ENCODE measurements around the gene CDHR3.
"Not testable (repeated sequence)": the region's sequence is repeated elsewhere in the genome, so short reads cannot be mapped to it uniquely, and the experiment has no call there.

The CDHR3 gene

DNA sequence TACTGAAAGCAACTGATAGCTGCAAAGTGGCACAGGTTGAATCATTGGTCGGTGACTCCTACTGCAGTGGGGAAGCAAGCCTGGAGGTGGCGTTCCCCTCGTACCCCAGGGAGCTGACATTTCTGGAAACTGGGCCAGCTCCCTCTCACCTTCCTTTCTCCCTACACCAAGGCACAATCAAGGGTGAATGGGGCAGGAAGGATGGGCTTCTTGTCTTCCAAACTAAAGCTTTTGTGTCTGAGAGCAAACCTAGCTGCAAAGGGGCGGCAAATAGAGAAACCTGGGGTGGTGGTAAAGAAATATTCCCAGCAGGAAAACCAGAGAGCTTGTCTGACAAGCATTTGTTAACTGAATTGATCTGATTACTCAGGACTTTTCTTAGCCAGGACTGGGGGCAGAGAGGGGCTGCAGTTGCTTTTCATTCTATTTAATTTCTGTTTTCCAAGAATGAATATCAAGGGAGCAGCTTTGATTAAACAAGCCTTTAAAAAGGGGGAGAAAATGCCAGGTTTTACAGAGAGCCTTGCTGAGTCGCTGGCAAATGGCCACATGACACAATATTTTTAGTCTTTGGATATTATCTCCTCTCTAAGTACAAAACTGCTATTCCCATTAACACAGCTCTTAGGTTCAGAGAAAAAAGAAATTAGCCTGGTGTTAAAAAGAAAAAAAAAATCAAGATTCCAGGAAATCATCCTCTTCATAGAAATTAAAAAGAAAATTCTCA is 27.8 kb downstream of the CDHR3 start:
- in situ Hi-C loops (cut with HindIII; ENCODE audit: low sequenced_read_pairs) = no loop called here

DNA sequence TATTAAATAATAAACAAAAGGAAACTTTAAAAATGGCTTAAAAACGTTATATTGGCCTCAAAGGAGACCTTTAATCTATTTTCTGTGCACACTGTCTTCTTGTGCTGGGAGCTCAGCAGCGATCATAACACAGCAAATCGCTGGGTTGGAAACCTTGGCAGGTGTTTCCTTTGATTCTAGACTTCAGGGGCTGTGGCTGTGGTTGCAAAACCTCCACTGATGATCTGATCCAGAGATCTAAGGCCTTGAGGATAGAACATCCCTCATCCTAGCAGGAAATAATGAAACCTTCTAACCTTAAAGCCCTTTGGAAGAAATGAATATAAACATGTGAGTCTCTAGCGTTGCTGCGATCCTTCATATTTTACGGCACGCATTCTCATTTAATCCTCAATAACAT is 29.8 kb downstream of the CDHR3 start:
- in situ Hi-C loops (cut with HindIII; ENCODE audit: low sequenced_read_pairs) = no loop called here

DNA sequence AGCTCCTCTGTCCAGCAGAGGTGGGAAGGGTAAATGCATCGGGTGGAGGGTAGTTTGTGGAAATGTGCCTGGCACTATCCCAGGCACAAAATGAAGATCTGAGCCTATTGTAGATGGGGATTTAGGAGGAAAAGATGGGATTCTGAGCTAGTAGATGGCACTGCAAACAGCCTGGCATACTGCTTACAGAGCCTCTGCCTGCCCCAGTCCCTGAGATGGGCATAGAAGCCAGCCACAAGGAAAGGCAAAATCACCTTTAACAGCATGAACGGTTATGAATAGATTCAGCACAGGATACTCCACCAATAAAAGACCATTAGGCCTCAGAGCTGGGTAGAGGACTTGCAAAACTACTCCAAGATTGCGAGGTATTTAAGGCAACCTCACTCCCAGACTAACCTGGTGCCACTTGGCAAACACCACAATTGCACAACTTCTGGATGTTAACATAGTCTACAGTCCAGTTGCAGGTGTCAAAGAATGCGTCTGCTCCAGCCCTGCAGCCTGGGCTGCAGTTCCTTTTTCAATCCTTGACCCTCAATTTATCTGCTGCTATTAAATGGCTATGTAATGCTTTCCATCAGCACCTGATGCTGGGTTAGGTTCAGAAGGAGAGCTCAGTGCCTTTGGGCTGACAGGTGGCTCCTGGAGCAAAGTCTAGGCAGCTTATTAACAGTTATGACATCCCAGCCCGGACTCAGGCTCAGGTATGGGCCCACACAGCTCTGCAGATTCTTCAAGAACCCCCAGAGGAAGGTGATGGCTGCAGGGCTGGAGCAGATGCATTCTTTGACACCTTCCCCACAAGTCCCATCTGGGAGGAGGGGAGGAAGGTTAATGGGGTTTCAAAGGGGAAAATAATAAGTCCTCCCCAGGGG is 34.0 kb downstream of the CDHR3 start:
- in situ Hi-C loops (cut with HindIII; ENCODE audit: low sequenced_read_pairs) = no loop called here

DNA sequence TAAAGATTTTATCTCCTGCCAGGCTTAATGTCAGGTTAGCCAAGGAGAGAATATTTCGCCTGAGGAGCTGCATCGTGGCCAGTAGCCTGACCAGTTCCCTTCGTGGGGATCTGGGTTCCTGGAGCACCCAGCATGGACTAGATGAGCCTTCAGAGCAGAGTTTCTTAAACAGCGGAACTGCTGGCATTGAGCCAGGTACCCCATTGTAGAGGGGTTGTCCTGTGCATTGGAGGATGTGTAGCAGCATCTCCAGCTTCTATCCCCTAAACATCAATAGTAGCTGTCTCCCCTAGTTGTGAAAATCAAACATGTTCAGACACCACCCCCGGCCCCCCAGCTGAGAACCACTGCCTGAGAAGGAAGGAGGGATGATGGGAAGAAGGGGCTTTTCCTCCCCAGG is 36.2 kb downstream of the CDHR3 start:
- in situ Hi-C loops (cut with HindIII; ENCODE audit: low sequenced_read_pairs) = no loop called here

DNA sequence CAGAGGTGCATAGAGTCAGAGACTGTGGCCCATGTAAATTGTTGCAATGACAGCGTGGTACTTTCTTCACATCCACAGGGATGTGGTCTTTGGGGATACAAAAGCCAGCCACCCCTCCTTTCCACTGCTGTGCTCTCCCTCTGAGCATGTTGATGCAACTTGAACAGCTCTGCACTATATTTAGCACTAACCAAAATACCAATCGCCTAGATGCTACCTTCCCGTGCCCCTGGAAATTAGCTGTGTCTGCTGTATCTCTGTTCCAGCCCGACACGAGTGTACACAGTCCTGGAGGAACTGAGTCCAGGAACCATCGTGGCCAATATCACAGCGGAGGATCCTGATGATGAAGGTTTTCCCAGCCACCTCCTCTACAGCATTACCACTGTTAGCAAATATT is 38.1 kb downstream of the CDHR3 start:
- in situ Hi-C loops (cut with HindIII; ENCODE audit: low sequenced_read_pairs) = no loop called here

DNA sequence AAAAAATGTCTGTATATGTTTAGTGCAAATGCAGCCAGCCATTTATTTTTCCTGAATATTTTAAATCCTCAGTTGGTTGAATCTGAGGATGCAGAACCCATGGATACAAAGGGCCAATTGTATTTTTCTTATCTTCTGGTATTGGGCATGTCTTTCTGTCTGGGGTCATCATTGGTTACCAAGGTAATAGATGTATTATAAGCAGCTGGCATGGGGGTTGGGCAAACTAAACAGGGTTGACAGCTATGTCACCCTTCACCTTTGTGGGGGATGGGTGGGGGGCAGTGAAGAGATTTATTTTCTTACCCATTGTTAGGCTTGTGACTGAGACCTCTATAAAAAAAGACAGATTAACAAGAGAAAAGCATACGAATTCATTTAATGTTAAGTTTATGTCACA is 38.8 kb downstream of the CDHR3 start:
- in situ Hi-C loops (cut with HindIII; ENCODE audit: low sequenced_read_pairs) = no loop called here

DNA sequence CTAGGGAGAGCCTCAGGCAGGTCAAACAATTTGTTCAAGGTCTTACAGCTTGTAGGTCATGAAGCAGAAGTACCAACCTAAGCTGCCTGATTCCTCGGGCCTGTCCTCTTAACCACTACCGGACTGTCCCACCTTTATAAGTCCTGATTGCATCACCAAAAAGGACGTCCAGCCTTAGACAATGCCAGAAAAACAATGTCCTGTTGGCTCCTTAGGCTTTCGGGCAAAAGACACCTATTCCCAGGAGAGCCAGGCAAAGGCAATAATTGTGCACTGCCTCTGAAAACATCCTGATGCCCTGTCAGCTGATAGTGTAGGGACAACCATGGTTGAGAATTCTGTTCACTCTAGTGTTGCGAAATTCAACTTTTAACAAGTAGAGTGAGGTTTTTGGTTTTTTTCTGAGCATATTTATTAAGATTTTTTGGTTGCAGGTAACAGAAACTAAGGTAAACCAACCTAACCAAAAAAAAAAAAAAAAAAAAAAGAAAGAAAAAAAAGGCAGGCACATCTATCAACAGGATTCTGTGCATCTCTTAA is 40.5 kb downstream of the CDHR3 start:
- in situ Hi-C loops (cut with HindIII; ENCODE audit: low sequenced_read_pairs) = no loop called here

DNA sequence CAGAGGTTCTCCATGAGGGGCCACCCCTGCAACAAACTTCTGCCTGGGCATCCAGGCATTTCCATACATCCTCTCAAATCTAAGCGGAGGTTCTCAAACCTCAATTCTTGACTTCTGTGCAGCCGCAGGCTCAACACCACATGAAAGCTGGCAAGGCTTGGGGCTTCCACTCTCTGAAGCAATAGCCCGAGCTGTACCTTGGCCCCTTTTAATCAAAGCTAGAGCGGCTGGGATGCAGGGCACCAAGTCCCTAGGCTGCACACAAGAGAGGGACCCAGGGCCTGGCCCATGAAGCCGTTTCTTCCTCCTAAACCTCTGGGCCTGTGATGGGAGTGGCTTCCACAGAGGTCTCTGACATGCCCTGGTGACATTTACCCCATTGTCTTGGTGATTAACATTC is 43.8 kb downstream of the CDHR3 start:
- in situ Hi-C loops (cut with HindIII; ENCODE audit: low sequenced_read_pairs) = no loop called here

DNA sequence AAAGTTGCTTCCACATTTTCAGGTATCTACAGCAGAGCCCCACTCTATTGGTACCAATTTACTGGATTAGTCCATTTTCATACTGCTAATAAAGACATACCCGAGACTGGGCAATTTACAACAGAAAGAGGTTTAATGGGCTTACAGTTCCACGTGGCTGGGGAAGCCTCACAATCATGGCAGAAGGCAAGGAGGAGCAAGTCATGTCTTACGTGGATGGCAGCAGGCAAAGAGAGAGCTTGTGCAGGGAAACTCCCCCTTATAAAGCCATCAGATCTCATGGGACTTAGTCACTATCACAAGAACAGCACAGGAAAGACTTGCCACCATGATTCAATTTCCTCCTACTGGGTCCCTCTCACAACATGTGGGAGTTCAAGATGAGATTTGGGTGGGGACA is 44.7 kb downstream of the CDHR3 start:
- in situ Hi-C loops (cut with HindIII; ENCODE audit: low sequenced_read_pairs) = not testable (repeated sequence)

DNA sequence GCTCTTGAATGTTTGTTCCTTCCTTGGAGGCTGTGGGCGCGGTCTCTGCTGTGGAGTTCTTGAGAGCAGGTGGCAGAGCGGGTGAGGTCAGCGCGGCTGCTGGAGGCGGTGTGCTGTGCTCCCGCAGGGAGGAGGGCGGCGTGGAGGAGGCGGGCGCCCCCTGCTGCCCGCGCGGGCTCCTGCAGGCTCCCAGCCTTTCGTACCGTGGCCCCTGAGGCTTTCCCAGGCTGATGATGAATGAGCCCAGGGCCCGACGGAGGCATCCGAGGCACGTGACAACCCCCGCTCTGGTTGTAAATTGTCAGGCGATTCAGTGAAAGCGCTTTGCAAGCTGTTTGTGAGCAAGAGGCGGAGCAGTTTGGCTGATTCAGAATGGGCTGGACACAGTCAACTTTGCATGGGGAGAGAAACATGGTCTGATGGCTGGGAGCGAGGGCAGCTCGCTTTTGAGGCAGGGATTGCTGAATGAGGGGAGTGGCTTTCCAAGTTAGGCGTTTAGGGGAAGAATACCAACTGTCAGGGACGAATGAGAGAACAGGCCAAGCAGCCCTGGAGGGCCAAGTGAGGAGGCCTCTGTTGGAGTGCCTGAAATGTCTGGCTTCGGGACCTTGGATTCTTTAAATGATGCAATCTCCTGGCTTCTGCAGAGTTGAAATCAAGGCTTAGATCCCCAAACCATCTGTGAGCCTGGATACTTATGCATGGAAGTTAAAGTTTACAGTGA is 46.6 kb downstream of the CDHR3 start:
- in situ Hi-C loops (cut with HindIII; ENCODE audit: low sequenced_read_pairs) = no loop called here

DNA sequence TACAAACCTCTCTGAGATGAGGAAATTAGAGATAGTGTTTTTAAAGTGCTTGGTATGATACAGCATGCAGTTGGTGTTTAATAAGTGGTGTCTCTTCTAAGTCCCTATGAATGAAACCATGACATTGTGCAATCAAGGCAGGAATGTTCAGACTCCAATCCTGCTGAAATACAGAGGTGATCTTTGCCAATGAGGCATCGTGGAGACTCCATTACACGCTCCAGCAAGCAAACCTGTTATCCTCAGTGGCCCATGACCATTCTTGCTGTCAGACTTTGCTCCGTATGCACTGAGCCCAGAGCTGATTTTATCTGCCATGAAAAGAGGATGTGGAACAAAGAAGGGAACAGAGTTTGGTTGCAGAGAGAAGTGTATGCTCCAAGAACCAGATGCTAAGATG is 47.3 kb downstream of the CDHR3 start:
- in situ Hi-C loops (cut with HindIII; ENCODE audit: low sequenced_read_pairs) = no loop called here

DNA sequence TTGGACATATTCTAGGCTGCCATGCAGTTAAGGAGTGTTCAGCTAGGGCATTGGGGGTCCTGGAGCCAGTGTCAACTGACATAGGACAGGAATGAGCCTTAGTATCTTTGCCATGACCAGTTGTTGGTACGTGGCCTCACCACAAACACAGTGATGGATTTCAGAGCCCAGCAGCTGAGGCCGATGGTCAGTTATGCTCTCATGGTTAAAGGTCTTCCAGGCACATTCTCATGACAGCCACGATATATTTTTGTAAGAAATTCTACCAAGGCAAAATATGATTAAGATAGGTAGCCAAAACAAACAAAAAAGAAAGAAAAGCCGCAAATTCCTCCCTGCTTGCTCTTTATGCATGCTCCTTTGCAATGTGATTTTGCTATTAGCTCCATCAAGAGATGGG is 47.8 kb downstream of the CDHR3 start:
- in situ Hi-C loops (cut with HindIII; ENCODE audit: low sequenced_read_pairs) = no loop called here

DNA sequence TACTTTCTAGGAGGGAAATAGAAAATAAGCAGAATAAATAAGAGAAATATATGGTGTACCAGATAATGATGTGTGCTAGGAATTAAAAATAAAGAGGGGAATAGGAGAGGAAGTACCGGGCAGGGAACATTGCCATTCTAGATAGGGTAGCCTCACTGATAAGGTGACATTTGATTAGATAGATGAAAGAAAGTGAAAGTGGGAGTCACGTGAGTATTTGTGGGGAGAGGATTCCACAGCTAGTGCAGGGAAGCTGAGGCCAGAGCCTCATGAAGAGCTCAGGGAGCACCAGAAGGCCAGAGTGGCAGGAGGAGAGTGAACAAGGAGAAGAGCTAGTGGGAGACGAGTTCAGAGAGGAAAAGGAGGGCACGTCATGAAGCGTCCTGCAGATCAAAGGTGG is 49.1 kb downstream of the CDHR3 start:
- in situ Hi-C loops (cut with HindIII; ENCODE audit: low sequenced_read_pairs) = no loop called here

DNA sequence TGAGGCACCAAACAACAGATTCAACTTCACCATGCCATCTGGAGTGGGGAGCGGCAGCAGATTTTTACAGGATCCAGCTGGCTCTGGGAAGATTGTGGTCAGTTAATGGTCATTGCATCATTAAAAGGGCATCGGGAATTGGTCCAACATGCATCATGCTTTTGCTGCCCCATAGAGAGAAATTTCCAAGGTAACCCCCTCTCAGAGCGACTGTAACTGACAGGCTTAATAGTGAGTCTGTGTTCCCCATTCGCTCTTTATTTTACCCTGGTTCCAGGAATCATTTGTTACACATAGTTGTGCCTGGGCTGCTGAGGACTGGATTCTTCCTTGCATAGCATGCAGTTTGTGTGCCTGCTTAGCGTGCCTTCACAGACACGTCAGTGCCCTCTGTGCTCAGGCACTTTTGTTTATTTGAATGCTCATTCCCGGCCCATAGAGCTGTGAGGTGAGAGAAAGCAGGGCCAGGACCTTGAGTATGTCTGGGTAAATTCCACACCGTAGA is 49.9 kb downstream of the CDHR3 start:
- in situ Hi-C loops (cut with HindIII; ENCODE audit: low sequenced_read_pairs) = no loop called here

DNA sequence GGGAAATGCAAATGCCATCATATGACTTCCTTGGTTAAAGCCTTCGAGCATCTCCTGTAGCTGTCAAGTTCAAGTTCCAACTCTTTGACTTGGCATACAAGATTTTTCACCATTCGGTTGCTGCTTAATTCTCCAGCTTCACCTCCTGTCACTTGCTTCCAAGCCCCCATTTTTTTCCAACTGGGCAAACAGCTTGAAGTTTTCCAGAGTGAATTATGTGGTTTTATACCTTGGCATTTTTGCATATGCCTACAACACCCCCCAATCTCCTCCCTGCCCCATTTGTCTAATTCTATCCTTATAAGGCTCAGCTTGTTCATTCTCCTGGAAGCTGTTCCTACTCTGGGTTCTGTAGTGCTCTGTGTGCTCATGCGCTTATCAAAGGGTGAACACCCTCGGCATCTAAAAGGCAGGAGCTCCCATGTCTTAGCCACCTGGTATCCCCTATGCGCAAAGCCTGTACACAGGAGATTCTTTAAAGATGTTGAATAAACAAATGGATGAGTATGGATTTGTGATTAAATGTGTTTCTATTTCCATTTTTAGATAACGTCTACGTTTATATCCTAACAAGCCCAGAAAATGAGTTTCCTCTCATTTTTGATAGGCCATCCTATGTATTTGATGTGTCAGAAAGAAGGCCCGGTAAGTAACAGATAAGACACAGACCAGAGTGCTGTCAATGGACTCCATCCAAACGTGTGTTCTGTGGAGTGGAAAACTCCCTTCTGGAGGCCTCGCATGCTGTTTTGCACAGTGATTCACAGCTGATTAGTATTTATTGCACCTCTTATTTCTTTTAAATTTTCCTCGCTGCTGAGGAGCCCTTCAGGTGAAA is 52.5 kb downstream of the CDHR3 start:
- in situ Hi-C loops (cut with HindIII; ENCODE audit: low sequenced_read_pairs) = no loop called here

DNA sequence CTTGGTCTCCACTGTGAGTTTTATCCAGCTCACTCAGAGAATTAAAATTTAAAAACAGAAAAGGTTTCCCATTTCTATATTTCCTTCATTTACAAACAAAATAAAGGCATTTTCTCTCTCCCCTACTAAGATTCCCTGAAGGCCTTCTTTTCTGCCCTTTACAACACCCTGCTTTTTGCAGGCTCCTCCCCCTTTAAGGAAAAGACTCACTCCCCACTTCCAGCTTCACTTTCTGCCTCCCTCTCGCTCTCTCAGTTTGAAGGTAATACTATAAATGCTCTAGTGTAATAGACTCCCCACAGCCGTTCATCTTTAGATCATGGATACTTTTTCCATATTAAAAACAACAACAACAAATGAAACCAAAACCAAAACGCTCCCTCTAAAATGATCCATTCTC is 53.3 kb downstream of the CDHR3 start:
- in situ Hi-C loops (cut with HindIII; ENCODE audit: low sequenced_read_pairs) = no loop called here

DNA sequence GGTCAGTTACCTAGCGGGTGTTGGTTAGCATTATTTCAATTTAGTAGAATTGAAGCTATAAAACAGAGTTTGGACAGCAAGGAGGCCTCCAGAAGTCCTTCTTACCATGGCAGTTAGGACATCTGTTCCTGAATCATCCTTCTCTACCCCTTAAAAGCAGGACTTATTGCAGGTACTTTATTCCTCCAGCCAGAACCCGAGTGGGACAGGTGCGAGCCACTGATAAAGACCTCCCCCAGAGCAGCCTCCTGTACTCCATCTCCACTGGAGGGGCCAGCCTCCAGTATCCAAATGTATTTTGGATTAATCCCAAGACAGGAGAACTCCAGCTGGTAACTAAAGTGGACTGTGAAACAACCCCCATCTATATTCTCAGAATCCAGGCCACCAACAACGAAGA is 54.6 kb downstream of the CDHR3 start:
- in situ Hi-C loops (cut with HindIII; ENCODE audit: low sequenced_read_pairs) = no loop called here

DNA sequence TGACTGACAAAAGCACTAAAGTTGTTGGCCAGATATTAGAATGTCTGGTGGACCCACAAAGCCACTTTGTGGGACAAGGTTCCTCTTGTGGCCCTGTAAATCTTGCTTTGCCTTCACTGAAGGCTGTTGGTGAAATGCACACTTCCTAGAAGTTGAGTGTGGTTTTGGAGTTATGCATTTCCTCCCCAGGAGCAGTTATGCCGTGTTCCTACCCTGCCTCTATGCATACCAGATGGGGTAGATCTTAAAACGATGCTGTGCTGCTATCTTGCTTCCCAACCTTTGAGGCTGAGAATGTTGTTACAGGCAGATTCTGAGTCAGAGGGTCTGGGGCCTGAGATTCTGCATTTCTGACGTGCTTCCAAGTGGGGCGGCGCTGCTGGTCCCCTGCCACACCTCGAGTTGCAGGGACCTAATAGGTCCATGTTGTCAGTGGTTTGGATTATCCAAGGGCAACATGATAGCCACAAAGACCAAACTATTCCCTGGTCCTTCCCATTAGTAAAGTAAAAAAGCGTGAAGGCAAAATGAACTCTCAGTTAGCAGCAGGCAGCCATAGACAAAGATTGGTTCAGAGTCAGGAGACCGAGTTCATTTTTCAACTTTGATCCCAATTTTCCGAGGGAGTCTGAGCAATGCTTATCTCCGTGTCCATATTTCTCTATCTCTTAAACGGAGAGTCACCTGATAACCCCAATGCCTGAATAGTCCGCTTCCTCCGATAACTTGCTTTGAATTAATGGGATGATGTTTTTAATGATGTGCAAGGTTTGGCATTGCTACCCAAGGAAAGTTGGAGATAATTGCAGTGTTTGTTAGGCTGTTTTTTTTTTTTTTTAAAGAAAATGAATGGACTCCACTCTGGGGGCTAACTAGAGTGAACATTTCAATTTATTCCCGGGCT is 55.8 kb downstream of the CDHR3 start:
- in situ Hi-C loops (cut with HindIII; ENCODE audit: low sequenced_read_pairs) = no loop called here

DNA sequence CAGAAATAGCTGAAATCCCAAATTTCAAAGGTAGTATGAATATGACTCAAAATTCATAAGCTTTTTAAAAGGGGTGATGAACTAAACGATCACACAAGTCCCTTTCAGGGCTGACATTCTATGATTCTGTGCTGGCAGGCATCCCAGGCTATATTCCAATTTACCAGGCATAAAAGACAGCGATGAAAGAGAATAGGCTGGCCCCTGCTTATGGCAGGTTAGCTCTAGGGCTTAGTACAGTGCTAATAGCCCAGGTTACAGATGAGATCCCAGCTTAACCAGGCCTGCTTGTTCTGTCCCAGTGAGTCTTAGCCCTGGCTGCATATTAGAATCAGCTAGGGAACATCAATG is 56.4 kb downstream of the CDHR3 start:
- in situ Hi-C loops (cut with HindIII; ENCODE audit: low sequenced_read_pairs) = no loop called here
